Fibroblast of pulmonary artery (primary cell): ENCODE data around the gene RASAL2.

Experiments
- DNase-seq: peaks from one replicate; pipeline ENCODE4 v3.0.0-alpha.2; 2010; ENCODE audit warnings: low read depth
- H3K4me3 ChIP-seq: replicated peaks from 2 replicates; pipeline ENCODE4 v1.5.1; 2011; ENCODE audit warnings: low read depth, mild to moderate bottlenecking, control low read depth, low read length, moderate library complexity
- CTCF ChIP-seq: IDR thresholded peaks from 2 replicates; pipeline ENCODE4 v1.5.1; 2011; ENCODE audit warnings: mild to moderate bottlenecking, control low read depth, low read length, inconsistent platforms; ENCODE audit errors: missing control alignments

RASAL2 gene

GRCh38 chr1:178509414-178510007 lies 415.6 kb downstream of the RASAL2 start:
- no peak overlapping the region for H3K4me3 ChIP-seq
- DNase-seq = peak; percentile 29
- TF ChIP-seq CTCF = no peak

- H3K4me3 ChIP-seq = no peak overlapping the region
- no peak for DNase-seq
- TF ChIP-seq CTCF = no peak
Observed at GRCh38 chr1:178510155-178510554, 416.3 kb downstream of the RASAL2 start.

- no peak within 1 kb of the TSS for H3K4me3 ChIP-seq
- no peak for TF ChIP-seq CTCF
- DNase-seq = no peak
Observed at GRCh38 chr1:178512566-178513277, 418.8 kb downstream of the RASAL2 start, which contains the start of gene TEX35. Gene TEX35, plus strand, starts transcription at chr1:178513109. Its CDS starts 80 bp downstream, at chr1:178513189.

GRCh38 chr1:178513278-178513983 lies 419.5 kb downstream of the RASAL2 start:
- TF ChIP-seq CTCF = peak; percentile 11
- DNase-seq = peak; percentile 58
- no peak overlapping the region for H3K4me3 ChIP-seq

- no peak for TF ChIP-seq CTCF
- DNase-seq = no peak
- no peak overlapping the region for H3K4me3 ChIP-seq
Observed at GRCh38 chr1:178516110-178516509, 422.2 kb downstream of the RASAL2 start.

GRCh38 chr1:178518894-178519293 lies 425.0 kb downstream of the RASAL2 start:
- DNase-seq = no peak
- H3K4me3 ChIP-seq = no peak overlapping the region
- TF ChIP-seq CTCF = no peak
